ENCODE data around the gene CSNK1G1.
"Not testable (repeated sequence)": the region's sequence is repeated elsewhere in the genome, so short reads cannot be mapped to it uniquely, and the experiment has no call there.

The CSNK1G1 gene

GRCh38 chr15:64144192-64144564 lies 211.8 kb downstream of the CSNK1G1 start:
- no peak for DNase-seq
- intact Hi-C loops (cut with DNase I): no loop called here

GRCh38 chr15:64143276-64143675 lies 212.7 kb downstream of the CSNK1G1 start:
- no peak for DNase-seq
- intact Hi-C loops (cut with DNase I): no loop called here

GRCh38 chr15:64141798-64142512 lies 214.0 kb downstream of the CSNK1G1 start:
- peak in 1 of 10 donors; percentile 45 for DNase-seq
- intact Hi-C loops (cut with DNase I): no loop called here

- intact Hi-C loops (cut with DNase I): no loop called here
- no peak for DNase-seq
Measured at GRCh38 chr15:64138331-64138941, 217.5 kb downstream of the CSNK1G1 start.

GRCh38 chr15:64137226-64137833 lies 218.6 kb downstream of the CSNK1G1 start:
- DNase-seq: peak in 6 of 10 donors; percentile 46 to 91 (median 62)
- intact Hi-C loops (cut with DNase I): no loop called here

- intact Hi-C loops (cut with DNase I): no loop called here
- no peak for DNase-seq
Measured at GRCh38 chr15:64136347-64136746, 219.6 kb downstream of the CSNK1G1 start.

GRCh38 chr15:64134345-64134829 lies 221.6 kb downstream of the CSNK1G1 start:
- intact Hi-C loops (cut with DNase I): no loop called here
- peak in 9 of 10 donors; percentile 61 to 95 (median 76) for DNase-seq

GRCh38 chr15:64133623-64134344 lies 222.2 kb downstream of the CSNK1G1 start:
- DNase-seq: no peak
- intact Hi-C loops (cut with DNase I): no loop called here

GRCh38 chr15:64132217-64132616 lies 223.8 kb downstream of the CSNK1G1 start:
- intact Hi-C loops (cut with DNase I): no loop called here
- no peak for DNase-seq

- intact Hi-C loops (cut with DNase I): no loop called here
- peak in 2 of 10 donors; percentile 52 to 59 for DNase-seq
Measured at GRCh38 chr15:64131547-64131946, 224.4 kb downstream of the CSNK1G1 start.

- intact Hi-C loops (cut with DNase I): no loop called here
Measured at GRCh38 chr15:64130159-64130558, 225.8 kb downstream of the CSNK1G1 start.

GRCh38 chr15:64127521-64128270 lies 228.3 kb downstream of the CSNK1G1 start:
- no peak for DNase-seq
- intact Hi-C loops (cut with DNase I): no loop called here

More at GRCh38 chr15:64130159-64130558, 225.8 kb downstream of the CSNK1G1 start:
- DNase-seq: no peak

- DNase-seq: no peak
- intact Hi-C loops (cut with DNase I): no loop called here
Measured at GRCh38 chr15:64125978-64126377, 230.0 kb downstream of the CSNK1G1 start.

GRCh38 chr15:64122936-64123351 lies 233.0 kb downstream of the CSNK1G1 start:
- intact Hi-C loops (cut with DNase I): no loop called here
- DNase-seq: peak in 8 of 10 donors; percentile 58 to 96 (median 78)

- peak in 1 of 10 donors; percentile 29 for DNase-seq
- intact Hi-C loops (cut with DNase I): no loop called here
Measured at GRCh38 chr15:64122444-64122843, 233.5 kb downstream of the CSNK1G1 start.

GRCh38 chr15:64121614-64122013 lies 234.4 kb downstream of the CSNK1G1 start:
- DNase-seq: no peak
- intact Hi-C loops (cut with DNase I): no loop called here

GRCh38 chr15:64120322-64120721 lies 235.7 kb downstream of the CSNK1G1 start:
- DNase-seq; intact Hi-C loops (cut with DNase I): not testable (repeated sequence)

- intact Hi-C loops (cut with DNase I): no loop called here
- no peak for DNase-seq
Measured at GRCh38 chr15:64117759-64118487, 238.1 kb downstream of the CSNK1G1 start.
